ENCODE data around the gene ZDHHC14.
A peak's percentile ranks its signal among the peaks of the same experiment; 100 is the strongest.

Gene ZDHHC14

GRCh38 chr6:157491571-157492232 lies 110.7 kb downstream of the ZDHHC14 start:
- DNase-seq (ENCODE audit: low read depth, low spot score) = no peak

GRCh38 chr6:157492249-157492648 lies 111.3 kb downstream of the ZDHHC14 start:
- no peak for DNase-seq (ENCODE audit: low read depth, low spot score)

- DNase-seq (ENCODE audit: low read depth, low spot score) = no peak
These were observed 111.8 kb downstream of the ZDHHC14 start for GRCh38 chr6:157492741-157493140.

GRCh38 chr6:157493173-157493572 lies 112.2 kb downstream of the ZDHHC14 start:
- no peak for DNase-seq (ENCODE audit: low read depth, low spot score)

DNA sequence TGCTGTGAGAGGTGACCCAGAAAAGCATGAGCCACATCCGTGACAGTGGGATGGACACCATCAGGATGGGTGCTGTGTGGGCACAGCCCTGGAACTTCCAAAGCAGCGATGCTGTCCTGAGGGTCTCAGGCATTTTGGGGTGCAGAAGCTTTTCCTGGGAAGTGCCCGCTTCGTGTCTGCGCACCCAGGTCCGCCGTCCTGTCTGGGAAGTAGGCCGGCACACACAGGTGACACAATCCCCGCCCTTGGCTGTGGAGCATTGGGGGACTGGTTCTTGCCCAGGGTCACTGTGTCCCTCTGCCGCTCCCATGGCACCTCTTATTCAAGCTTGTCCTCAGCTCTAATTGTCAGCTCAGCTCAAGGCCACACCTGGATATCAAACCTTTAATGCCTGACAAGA lies 112.6 kb downstream of the ZDHHC14 start:
- DNase-seq (ENCODE audit: low read depth, low spot score) = no peak

DNA sequence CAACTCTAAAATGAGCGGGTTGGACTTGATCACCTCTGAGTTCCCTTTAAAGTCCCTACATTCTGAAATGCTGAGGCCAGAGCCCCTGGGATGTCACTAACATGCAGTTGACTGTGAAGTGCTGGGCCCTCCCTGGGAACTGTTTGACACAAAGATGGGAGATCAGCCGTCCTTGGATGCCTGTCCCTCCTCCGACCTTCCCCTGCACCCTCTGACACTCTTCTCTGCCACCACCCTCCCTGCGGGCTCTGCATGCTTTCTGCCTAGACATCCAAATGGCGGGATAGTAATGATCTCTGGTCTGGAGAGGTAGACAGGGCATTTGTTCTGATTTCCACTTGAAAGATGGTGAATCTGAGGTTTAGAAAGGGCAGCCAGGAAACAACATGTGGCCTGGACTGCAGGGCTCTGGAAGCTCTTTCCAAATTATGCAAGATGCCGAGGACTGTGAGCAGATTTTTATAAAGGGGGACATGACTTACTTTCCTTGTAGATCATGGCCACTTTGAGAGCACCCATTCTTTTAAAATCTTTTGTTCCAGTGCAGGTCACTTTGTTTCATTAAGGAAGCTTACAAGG lies 113.2 kb downstream of the ZDHHC14 start:
- DNase-seq (ENCODE audit: low read depth, low spot score) = no peak

DNA sequence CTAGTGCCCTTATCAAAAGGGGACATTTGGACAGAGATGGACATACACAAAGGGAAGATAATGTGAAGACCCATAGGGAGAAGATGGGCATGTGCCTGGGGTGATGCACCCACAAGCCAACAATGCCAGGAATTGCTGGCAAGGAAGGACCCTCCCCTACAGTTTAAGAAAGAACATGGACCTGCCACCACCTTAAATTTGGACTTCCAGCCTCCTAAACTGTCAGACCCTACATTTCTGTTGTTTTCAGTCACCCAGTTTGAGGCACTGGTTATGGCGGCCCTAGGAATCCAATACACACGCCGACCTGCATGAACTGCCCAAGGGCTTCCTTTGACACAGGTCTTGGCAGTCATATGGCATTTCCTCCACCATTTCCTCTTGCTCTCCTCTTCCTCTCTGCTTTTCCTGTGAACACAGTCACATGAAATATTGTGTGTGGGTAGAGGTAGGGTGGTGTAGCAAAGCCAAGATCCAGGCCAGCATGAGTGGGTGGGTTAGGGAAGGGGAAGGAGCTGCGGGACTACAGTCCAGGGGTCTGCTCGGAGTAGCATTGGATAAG lies 115.6 kb downstream of the ZDHHC14 start:
- no peak for DNase-seq (ENCODE audit: low read depth, low spot score)

- no peak for DNase-seq (ENCODE audit: low read depth, low spot score)
These were observed 116.6 kb downstream of the ZDHHC14 start for GRCh38 chr6:157497579-157497978.

DNA sequence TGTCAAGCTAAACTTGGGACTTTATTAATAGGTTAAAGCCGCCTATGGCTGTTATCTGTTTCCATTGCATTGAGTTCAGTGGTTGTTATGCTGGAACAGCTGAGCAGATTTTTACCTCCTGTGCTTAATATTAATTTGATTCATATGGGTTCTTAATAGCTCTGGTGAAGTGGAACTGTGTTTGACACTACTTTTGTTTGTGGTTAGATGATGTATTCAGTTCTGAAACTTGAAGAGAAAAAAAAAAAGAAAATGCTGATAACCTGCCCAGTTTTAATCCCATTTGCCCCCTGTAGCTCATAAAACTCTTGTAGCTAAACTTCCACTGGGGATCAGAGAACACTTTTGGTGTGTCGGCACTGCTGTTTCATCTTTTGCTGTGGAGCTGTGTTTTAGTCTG lies 117.8 kb downstream of the ZDHHC14 start:
- no peak for DNase-seq (ENCODE audit: low read depth, low spot score)

- no peak for DNase-seq (ENCODE audit: low read depth, low spot score)
These were observed 119.0 kb downstream of the ZDHHC14 start for GRCh38 chr6:157500022-157500421.

DNA sequence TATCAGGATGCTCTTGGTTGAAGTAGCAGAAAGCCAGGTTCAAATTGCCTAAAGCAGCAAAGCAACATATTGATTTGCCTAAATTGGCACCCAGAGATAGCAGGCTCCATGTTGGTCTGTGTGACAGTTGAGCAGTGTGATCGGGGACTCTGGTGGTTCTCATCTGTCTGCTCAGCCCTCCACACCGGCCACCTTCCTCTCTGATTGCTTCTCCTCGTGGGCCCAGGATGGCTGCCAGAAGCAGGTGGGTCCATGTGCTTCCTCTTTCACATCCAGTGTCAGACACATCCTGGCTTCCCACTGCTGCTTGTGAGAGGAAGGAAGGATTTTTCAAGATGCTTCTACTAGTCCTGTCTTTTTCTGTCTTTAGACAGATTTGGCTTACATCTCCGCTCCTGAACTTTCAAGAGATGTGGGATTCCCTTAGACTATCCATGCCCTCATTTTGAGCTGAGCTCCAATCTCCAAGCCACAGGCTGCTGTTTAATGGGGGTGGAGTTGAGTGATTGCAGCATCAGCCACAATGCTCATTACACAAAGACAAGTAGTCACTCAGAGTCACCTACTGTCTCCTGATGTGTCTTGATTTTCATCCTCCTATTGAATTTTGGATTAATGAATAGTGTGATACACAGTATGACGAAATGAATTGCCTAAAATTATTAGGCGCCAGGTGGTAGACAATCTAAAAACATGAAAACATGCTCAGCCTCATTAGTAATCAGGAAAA lies 122.2 kb downstream of the ZDHHC14 start:
- DNase-seq (ENCODE audit: low read depth, low spot score) = no peak

DNA sequence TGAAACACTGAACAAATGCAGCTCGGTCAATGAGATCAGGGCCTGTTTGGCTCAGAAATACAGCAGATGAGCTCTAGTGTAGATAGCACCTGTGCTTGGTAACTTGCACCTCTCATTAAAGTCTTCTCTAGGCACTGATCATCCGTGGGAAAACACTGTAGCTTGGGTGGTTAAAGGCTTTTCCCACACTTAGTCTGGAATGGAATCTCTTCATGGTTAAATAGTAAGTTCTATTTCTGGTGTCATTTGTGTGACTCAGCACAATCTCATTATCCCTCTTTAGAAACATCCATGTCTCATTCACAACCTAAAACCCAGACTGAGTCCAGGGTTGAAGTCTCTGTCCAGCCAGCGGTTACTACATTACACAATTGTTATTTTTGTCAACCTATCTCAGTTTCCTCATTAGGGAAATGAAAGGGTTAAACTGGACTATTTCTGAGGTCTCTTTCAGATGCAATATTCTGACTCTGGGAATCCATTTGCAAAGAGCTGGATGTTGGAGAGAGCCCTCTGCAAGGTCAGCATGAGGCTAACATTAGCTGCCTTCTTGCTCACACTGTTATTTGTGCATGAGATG lies 125.0 kb downstream of the ZDHHC14 start:
- no peak for DNase-seq (ENCODE audit: low read depth, low spot score)

GRCh38 chr6:157510323-157511188 lies 129.6 kb downstream of the ZDHHC14 start:
- DNase-seq (ENCODE audit: low read depth, low spot score) = no peak

DNA sequence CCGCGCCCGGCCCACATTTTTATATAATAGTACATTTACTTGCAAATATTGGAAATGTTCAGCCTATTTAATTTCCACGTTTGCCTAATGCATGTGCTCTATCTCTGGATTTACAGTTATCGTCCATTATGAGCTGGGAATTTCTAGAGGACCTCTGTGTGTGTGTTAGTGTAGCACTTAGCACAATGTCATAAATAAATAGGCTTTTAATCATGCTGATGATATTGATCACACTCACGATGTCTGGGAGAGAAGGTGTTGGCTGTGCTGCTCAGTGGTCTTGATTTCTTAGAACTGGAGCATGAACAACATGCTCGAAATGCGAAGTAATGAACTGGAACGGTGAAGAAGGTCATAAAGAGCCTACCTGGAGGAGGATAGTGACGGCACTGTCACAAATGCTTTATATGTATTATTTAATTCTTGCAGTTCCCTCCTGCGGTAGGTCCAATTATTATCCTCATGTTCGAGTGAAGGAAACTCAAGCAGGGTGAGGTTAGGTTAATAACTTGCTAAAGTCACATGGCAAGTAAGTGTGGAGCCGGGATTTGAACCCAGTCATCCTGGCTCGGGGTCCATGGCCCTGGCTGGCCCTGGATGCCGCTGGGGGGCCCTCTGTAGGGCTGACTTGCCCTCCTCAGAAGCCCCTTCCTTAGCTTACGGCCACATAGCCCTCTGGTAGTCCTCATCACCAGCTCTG lies 130.8 kb downstream of the ZDHHC14 start:
- DNase-seq (ENCODE audit: low read depth, low spot score) = no peak

DNA sequence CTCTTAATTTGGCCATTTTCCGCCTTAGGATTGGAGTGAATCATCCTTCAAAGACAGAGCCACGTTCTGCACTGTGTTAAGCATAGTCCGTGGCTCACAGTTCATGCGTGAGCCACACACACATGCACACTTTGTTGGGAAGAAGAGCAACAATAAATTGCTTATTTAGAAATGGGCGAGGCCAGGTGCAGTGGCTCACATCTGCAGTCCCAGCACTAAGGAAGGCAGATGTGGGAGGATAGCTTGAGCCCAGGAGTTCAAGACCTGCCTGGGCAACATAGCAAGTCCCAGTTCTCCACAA lies 131.3 kb downstream of the ZDHHC14 start:
- no peak for DNase-seq (ENCODE audit: low read depth, low spot score)

DNA sequence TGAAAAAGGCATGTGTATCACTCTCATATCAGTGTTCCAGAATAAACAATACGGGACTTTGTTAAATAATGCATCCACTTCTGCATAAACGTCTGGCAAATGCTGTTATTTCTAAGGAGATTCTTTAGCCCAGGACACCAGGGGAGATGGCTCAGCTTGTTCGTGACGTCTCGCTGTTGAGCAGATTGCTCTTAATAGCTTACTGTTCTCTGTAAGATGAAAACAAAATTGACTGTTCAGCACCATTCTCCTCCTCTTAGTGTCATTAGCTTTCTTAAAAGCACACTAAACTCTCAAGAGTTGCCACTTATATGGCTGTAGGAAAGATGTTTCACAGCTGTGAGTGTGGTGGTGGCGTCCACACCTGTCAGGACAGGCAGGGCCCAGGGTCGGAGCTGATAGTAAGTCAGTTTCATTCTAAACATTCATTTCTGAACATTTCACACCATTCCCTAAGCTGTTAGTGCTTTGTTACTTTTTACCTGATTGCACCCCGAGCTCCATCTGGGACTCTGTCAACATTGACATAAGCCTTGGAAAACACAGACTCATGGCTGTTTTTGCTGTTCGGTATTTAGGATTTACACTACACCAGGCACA lies 132.1 kb downstream of the ZDHHC14 start:
- no peak for DNase-seq (ENCODE audit: low read depth, low spot score)

GRCh38 chr6:157513619-157514485 lies 132.9 kb downstream of the ZDHHC14 start:
- DNase-seq (ENCODE audit: low read depth, low spot score) = no peak

DNA sequence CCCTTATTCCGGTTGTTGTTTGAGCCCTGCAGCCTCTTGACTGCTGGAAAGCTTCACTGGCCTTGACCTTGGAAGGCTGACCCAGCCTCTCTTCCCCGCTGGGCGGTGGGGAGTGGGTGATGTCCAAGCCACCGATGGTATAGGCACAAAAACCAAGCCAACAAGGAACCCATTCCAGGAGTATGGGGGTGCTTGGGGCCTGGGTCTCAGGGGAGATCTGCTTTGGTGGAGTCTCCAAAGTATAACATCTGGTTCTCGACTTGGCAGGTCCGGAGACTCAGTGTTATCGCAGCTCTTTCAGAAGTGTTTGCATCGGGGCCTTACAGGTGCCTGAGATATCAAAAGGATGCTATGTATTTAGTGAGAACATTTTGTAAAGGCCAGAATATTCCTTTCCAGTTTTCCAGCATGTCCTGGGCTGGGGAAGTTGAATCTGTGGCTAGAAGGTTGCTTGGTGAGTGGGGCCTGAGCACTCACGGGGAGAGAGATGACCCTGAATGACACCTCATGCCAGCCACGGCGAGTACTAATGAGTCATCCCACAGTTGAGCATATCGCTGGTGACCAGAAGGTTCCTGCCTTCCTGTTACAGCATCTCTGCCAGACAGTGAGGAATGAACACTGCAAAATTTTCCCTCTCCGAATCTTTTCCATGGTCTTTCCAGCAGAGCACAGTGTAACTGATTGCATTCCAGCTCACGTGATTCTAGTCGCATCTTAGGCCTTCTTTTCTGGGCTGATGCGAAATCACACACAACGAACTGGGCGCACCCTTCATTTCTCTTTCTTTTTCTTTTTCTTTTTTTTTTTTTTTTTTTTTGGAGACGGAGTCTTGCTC lies 133.9 kb downstream of the ZDHHC14 start:
- DNase-seq (ENCODE audit: low read depth, low spot score) = peak; percentile 67

All from astrocyte of the hippocampus (primary cell).